PFSK-1 (cell line): ENCODE results near the gene SYNE1.

Experiments
- FOXP2 ChIP-seq: optimal IDR thresholded peaks from 2 replicates; pipeline ENCODE3; 2011; ENCODE audit warnings: borderline replicate concordance, control low read depth, inconsistent platforms; ENCODE audit not compliant: insufficient read depth; ENCODE audit errors: extremely low read length, extremely low read depth
- POLR2AphosphoS5 ChIP-seq: IDR thresholded peaks from 2 replicates; pipeline ENCODE4 v1.6.1; 2012; ENCODE audit warnings: low read depth, mild to moderate bottlenecking, control low read depth, low read length, moderate library complexity
- SIN3A ChIP-seq: IDR thresholded peaks from 2 replicates; pipeline ENCODE4 v1.6.1; 2012; ENCODE audit warnings: mild to moderate bottlenecking, low read length, moderate library complexity, borderline replicate concordance; ENCODE audit not compliant: insufficient read depth
- TAF1 ChIP-seq: IDR thresholded peaks from 2 replicates; pipeline ENCODE4 v1.6.1; 2012; ENCODE audit warnings: low read length, control low read depth, borderline replicate concordance; ENCODE audit not compliant: insufficient read depth
- TF ChIP-seq, protein P1 (sequence below), 2 experiments: IDR thresholded peaks; 2 replicates each; pipeline versions ENCODE4 v1.6.1 to v1.8.0; 2011 to 2012; ENCODE audit warnings: low read depth in 2 of 2, low read length in 2 of 2, control low read depth in 1 of 2, inconsistent platforms in 1 of 2, mild to moderate bottlenecking in 1 of 2, moderate library complexity in 1 of 2; ENCODE audit not compliant: insufficient read depth in 1 of 2

The SYNE1 gene

GRCh38 chr6:152096863-152097496 lies 540.2 kb downstream of the SYNE1 start:
- TF ChIP-seq TAF1: no peak
- TF ChIP-seq POLR2AphosphoS5: no peak
- TF ChIP-seq, protein P1, sequence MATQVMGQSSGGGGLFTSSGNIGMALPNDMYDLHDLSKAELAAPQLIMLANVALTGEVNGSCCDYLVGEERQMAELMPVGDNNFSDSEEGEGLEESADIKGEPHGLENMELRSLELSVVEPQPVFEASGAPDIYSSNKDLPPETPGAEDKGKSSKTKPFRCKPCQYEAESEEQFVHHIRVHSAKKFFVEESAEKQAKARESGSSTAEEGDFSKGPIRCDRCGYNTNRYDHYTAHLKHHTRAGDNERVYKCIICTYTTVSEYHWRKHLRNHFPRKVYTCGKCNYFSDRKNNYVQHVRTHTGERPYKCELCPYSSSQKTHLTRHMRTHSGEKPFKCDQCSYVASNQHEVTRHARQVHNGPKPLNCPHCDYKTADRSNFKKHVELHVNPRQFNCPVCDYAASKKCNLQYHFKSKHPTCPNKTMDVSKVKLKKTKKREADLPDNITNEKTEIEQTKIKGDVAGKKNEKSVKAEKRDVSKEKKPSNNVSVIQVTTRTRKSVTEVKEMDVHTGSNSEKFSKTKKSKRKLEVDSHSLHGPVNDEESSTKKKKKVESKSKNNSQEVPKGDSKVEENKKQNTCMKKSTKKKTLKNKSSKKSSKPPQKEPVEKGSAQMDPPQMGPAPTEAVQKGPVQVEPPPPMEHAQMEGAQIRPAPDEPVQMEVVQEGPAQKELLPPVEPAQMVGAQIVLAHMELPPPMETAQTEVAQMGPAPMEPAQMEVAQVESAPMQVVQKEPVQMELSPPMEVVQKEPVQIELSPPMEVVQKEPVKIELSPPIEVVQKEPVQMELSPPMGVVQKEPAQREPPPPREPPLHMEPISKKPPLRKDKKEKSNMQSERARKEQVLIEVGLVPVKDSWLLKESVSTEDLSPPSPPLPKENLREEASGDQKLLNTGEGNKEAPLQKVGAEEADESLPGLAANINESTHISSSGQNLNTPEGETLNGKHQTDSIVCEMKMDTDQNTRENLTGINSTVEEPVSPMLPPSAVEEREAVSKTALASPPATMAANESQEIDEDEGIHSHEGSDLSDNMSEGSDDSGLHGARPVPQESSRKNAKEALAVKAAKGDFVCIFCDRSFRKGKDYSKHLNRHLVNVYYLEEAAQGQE (IDR thresholded peaks at IDR 0.05; ENCODE audit: insufficient read depth in 1 of 2, low read depth in 2 of 2, low read length in 2 of 2): no peak
- no peak for TF ChIP-seq SIN3A
- no peak for TF ChIP-seq FOXP2

- TF ChIP-seq, protein P1 (IDR thresholded peaks at IDR 0.05; ENCODE audit: insufficient read depth in 1 of 2, low read depth in 2 of 2, low read length in 2 of 2): 0 out of 4 replicates have a peak, but pooled peaks of 1 of the 2 experiments have one; percentile 4
- no peak for TF ChIP-seq SIN3A
Observed at GRCh38 chr6:152094992-152095592, 542.1 kb downstream of the SYNE1 start.

GRCh38 chr6:152094276-152094675 lies 542.9 kb downstream of the SYNE1 start:
- TF ChIP-seq FOXP2: no peak
- no peak for TF ChIP-seq SIN3A
- no peak for TF ChIP-seq TAF1
- TF ChIP-seq, protein P1 (IDR thresholded peaks at IDR 0.05; ENCODE audit: insufficient read depth in 1 of 2, low read depth in 2 of 2, low read length in 2 of 2): no peak
- no peak for TF ChIP-seq POLR2AphosphoS5

DNA sequence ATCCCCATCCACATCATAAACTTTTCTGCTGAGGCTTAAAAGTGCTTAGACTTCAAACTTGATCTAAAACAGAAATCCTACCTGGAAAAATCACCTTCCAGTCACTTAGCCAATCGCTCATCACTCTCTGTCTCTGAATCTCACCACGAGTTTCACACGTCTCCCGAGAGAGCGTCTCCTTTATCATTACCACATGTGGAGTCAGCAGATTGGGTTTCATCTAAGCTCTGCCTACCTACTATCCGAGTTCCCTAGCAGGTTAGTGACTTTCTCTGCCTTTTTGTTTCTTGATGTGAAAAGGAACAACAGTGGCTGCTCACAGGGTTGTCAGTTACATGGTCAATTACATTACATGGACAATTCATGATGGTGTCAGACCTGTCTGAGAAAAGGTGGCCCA lies 543.5 kb downstream of the SYNE1 start:
- TF ChIP-seq, protein P1 (IDR thresholded peaks at IDR 0.05; ENCODE audit: insufficient read depth in 1 of 2, low read depth in 2 of 2, low read length in 2 of 2): no peak
- TF ChIP-seq TAF1 (no peak), SIN3A (no peak), POLR2AphosphoS5 (no peak), FOXP2 (no peak)
